Endothelial cell (in vitro differentiated cells): ENCODE measurements around the gene SFSWAP. TPM values are rescaled to one million over a fixed set of nuclear protein-coding genes. Genes with fewer than 3 reads are reported as not detected.

Experiments
- DNase-seq: peaks from one replicate; pipeline ENCODE4 v3.0.0; 2021; ENCODE audit warnings: low spot score
- H3K27ac Mint-ChIP-seq: one replicate; pipeline ENCODE4 v1.8.0; 2021; ENCODE audit warnings: mixed read lengths, inconsistent platforms; ENCODE audit not compliant: unreplicated experiment
- H3K27me3 Mint-ChIP-seq: one replicate; pipeline ENCODE4 v1.8.0; 2021; ENCODE audit warnings: mild to moderate bottlenecking, moderate library complexity, mixed read lengths, inconsistent platforms; ENCODE audit not compliant: unreplicated experiment
- H3K36me3 Mint-ChIP-seq: one replicate; pipeline ENCODE4 v1.8.0; 2021; ENCODE audit warnings: mild to moderate bottlenecking, low read depth, mixed read lengths, inconsistent platforms; ENCODE audit not compliant: unreplicated experiment
- H3K4me1 Mint-ChIP-seq: one replicate; pipeline ENCODE4 v1.8.0; 2021; ENCODE audit warnings: mild to moderate bottlenecking, mixed read lengths, inconsistent platforms; ENCODE audit not compliant: unreplicated experiment
- H3K4me3 Mint-ChIP-seq: one replicate; pipeline ENCODE4 v1.8.0; 2021; ENCODE audit warnings: mild to moderate bottlenecking, mixed read lengths, inconsistent platforms; ENCODE audit not compliant: unreplicated experiment
- H3K9me3 Mint-ChIP-seq: one replicate; pipeline ENCODE4 v1.8.0; 2021; ENCODE audit warnings: mixed read lengths, inconsistent platforms; ENCODE audit not compliant: unreplicated experiment
- CTCF ChIP-seq: fragments of 200-600 bp; sonication (generic); IDR thresholded peaks from one replicate; pipeline ENCODE4 v1.5.0; 2021; ENCODE audit warnings: antibody characterized with exemption; ENCODE audit not compliant: unreplicated experiment
- total RNA-seq: library from RNA; stranded (reverse); fragmentation: NEBNext Ultra II Directional; extraction: Animal tissue kit (Norgen Biotek cat#: 25700); gene quantifications from one replicate; pipeline ENCODE4 v1.2.1, GENCODE V29; 2021; ENCODE audit not compliant: unreplicated experiment

Gene SFSWAP
- total RNA-seq, 1 donor from 2014 or later, result 56.3 TPM

DNA sequence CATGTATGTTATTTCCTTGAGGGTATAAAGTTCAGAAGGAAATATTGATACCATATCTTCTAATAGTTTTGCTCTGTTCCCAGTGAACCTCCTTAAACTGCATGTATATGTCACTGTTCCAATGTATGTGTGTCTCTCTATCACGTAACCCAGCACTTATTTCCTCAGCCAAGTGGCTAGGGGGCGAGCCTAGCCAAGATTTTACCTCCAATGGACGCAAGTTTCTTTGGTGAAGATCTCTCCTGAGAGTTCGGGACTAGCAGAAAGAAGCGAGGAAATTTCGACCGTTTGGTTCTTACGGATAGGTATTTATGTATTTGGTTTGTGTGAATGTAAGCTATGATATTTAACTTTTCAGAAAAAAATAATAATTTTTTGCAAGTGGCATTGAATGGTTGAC is 2.5 kb downstream of the SFSWAP start:
- H3K36me3 Mint-ChIP-seq, result peaks cover 35% of the 10 kb centered on the region
- no peak for DNase-seq
- TF ChIP-seq CTCF, result no peak
- no peak overlapping the region for H3K27ac Mint-ChIP-seq
- H3K4me3 Mint-ChIP-seq, result no peak overlapping the region
- peaks cover 9% of the 10 kb centered on the region for H3K27me3 Mint-ChIP-seq
- no peaks in the 10 kb centered on the region for H3K9me3 Mint-ChIP-seq
- peaks cover 18% of the 10 kb centered on the region for H3K4me1 Mint-ChIP-seq

DNA sequence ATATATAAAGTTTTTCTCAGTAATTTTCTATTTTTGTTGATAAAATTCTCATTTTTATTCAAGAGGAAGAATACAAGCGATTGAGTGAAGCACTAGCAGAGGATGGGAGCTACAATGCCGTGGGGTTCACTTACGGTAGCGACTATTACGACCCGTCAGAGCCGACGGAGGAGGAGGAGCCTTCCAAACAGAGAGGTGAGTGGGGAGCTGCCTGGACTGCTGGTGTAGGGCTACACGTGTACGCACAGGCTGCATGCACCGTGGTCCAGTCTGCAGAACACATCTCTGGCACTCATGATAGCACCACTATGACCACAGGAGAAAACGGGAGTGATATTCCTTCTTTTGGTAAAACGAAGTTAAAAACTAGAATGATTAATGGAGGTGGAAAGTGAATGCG is 3.9 kb downstream of the SFSWAP start:
- H3K27me3 Mint-ChIP-seq, result peaks cover 8% of the 10 kb centered on the region
- TF ChIP-seq CTCF, result no peak
- peaks cover 18% of the 10 kb centered on the region for H3K4me1 Mint-ChIP-seq
- H3K4me3 Mint-ChIP-seq, result no peak overlapping the region
- H3K27ac Mint-ChIP-seq, result no peak overlapping the region
- no peaks in the 10 kb centered on the region for H3K9me3 Mint-ChIP-seq
- no peak for DNase-seq
- peaks cover 41% of the 10 kb centered on the region for H3K36me3 Mint-ChIP-seq

DNA sequence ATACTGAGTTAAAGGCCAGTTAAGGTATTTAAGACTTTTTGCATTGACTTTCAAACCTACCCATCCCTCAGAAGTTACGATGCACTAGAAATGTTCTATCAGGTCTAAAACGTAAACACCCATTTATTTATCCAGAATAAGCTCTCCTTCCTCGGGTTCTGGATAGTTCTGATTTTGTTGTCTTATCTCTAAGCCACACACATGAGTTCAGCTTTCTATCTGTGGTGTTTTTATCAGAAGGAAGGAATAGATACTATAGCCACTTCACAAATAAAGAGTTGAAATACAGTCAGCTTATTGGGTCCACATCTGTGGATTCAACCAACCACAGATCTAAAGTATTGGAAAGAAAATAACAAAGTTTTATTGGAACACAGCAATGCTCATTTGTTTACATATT is 5.4 kb downstream of the SFSWAP start:
- TF ChIP-seq CTCF, result no peak
- Mint-ChIP-seq H3K36me3 (peaks cover 53% of the 10 kb centered on the region), H3K27me3 (no peaks in the 10 kb centered on the region), H3K9me3 (no peaks in the 10 kb centered on the region), H3K4me3 (no peak overlapping the region), H3K27ac (no peak overlapping the region), H3K4me1 (peaks cover 12% of the 10 kb centered on the region)
- DNase-seq, result no peak

GRCh38 chr12:131720241-131720640 is 9.4 kb downstream of the SFSWAP start:
- H3K27me3 Mint-ChIP-seq, result no peaks in the 10 kb centered on the region
- DNase-seq, result no peak
- H3K27ac Mint-ChIP-seq, result no peak overlapping the region
- no peak for TF ChIP-seq CTCF
- H3K4me1 Mint-ChIP-seq, result peaks cover 14% of the 10 kb centered on the region
- H3K9me3 Mint-ChIP-seq, result no peaks in the 10 kb centered on the region
- peaks cover 50% of the 10 kb centered on the region for H3K36me3 Mint-ChIP-seq
- peak overlapping the region; percentile 5 for H3K4me3 Mint-ChIP-seq

GRCh38 chr12:131720921-131721320 is 10.0 kb downstream of the SFSWAP start:
- Mint-ChIP-seq H3K4me1 (peaks cover 14% of the 10 kb centered on the region), H3K36me3 (peaks cover 50% of the 10 kb centered on the region), H3K27ac (peak overlapping the region; percentile 15), H3K4me3 (no peak overlapping the region), H3K27me3 (no peaks in the 10 kb centered on the region), H3K9me3 (no peaks in the 10 kb centered on the region)
- TF ChIP-seq CTCF, result no peak
- DNase-seq, result no peak
